SK-N-SH treated with all-trans-retinoic acid at 6 μM for 48 hours (cell line): ENCODE measurements around the gene MRRF.

Experiments used
- ATAC-seq: fragments of 200-7000 bp; cut with Tn5 transposase; 3 replicates; pipeline ENCODE4 v1.9.1; 2020; ENCODE audit warnings: mild to moderate bottlenecking, moderate library complexity
- ARNTL ChIP-seq: fragments of 450-650 bp; formaldehyde crosslinking; IDR thresholded peaks from 2 replicates; pipeline ENCODE4 v1.5.0; 2020; ENCODE audit warnings: low read depth, mild to moderate bottlenecking, moderate library complexity, borderline replicate concordance
- BACH2 ChIP-seq: fragments of 250-450 bp; sonication (Bioruptor Pico); IDR thresholded peaks from 2 replicates; pipeline ENCODE4 v1.9.0; 2021; ENCODE audit warnings: mild to moderate bottlenecking, borderline replicate concordance
- CSDC2 ChIP-seq: fragments of 250-450 bp; sonication (Bioruptor Pico); IDR thresholded peaks from 2 replicates; pipeline ENCODE4 v1.5.0; 2020; ENCODE audit warnings: mild to moderate bottlenecking, moderate library complexity
- CSRNP3 ChIP-seq: fragments of 250-450 bp; sonication (Bioruptor Pico); IDR thresholded peaks from 2 replicates; pipeline ENCODE4 v1.5.1; 2021; ENCODE audit warnings: mild to moderate bottlenecking, moderate library complexity
- ESRRG ChIP-seq: fragments of 250-450 bp; sonication (Bioruptor Pico); IDR thresholded peaks from 2 replicates; pipeline ENCODE4 v1.6.1; 2021; ENCODE audit warnings: mild to moderate bottlenecking
- GLIS3 ChIP-seq: fragments of 250-450 bp; sonication (Bioruptor Pico); IDR thresholded peaks from 2 replicates; pipeline ENCODE4 v1.5.0; 2020; ENCODE audit warnings: mild to moderate bottlenecking, moderate library complexity
- ISL1 ChIP-seq: fragments of 250-450 bp; sonication (Bioruptor Pico); IDR thresholded peaks from 2 replicates; pipeline ENCODE4 v2.1.2; 2022; ENCODE audit warnings: mild to moderate bottlenecking, moderate library complexity
- OSR1 ChIP-seq: fragments of 250-450 bp; sonication (Bioruptor Pico); IDR thresholded peaks from 2 replicates; pipeline ENCODE4 v1.8.0; 2022; ENCODE audit warnings: moderate library complexity, mild to moderate bottlenecking, inconsistent platforms
- PATZ1 ChIP-seq: fragments of 250-450 bp; sonication (Bioruptor Pico); IDR thresholded peaks from 2 replicates; pipeline ENCODE4 v1.8.0; 2020; ENCODE audit warnings: mild to moderate bottlenecking, moderate library complexity, borderline replicate concordance
- PPARA ChIP-seq: fragments of 250-450 bp; sonication (Bioruptor Pico); IDR thresholded peaks from 2 replicates; pipeline ENCODE4 v1.5.0; 2020; ENCODE audit warnings: mild to moderate bottlenecking, borderline replicate concordance
- RARB ChIP-seq: fragments of 250-450 bp; sonication (Bioruptor Pico); IDR thresholded peaks from 2 replicates; pipeline ENCODE4 v1.8.0; 2021; ENCODE audit warnings: mild to moderate bottlenecking, moderate library complexity
- SNAI2 ChIP-seq: fragments of 250-450 bp; sonication (Bioruptor Pico); IDR thresholded peaks from 2 replicates; pipeline ENCODE4 v1.5.0; 2020; ENCODE audit warnings: mild to moderate bottlenecking, moderate library complexity
- TOX ChIP-seq: fragments of 250-450 bp; sonication (Bioruptor Pico); IDR thresholded peaks from 2 replicates; pipeline ENCODE4 v1.8.0; 2021; ENCODE audit warnings: mild to moderate bottlenecking, moderate library complexity, borderline replicate concordance
- TSHZ2 ChIP-seq: fragments of 250-450 bp; sonication (Bioruptor Pico); IDR thresholded peaks from 2 replicates; pipeline ENCODE4 v1.5.0; 2020; ENCODE audit warnings: mild to moderate bottlenecking, moderate library complexity
- ZC3H10 ChIP-seq: fragments of 250-450 bp; sonication (Bioruptor Pico); IDR thresholded peaks from 2 replicates; pipeline ENCODE4 v1.5.1; 2021; ENCODE audit warnings: mild to moderate bottlenecking, moderate library complexity
- ZFP3 ChIP-seq: fragments of 250-450 bp; sonication (Bioruptor Pico); IDR thresholded peaks from 2 replicates; pipeline ENCODE4 v1.5.0; 2020; ENCODE audit warnings: mild to moderate bottlenecking, moderate library complexity
- ZNF565 ChIP-seq: fragments of 450-650 bp; formaldehyde crosslinking; conservative IDR thresholded peaks from 2 replicates; pipeline ENCODE4 v1.5.0; 2020; ENCODE audit warnings: low read depth, mild to moderate bottlenecking, moderate library complexity
- ZNF70 ChIP-seq: fragments of 450-650 bp; formaldehyde crosslinking; IDR thresholded peaks from 2 replicates; pipeline ENCODE4 v1.5.0; 2020; ENCODE audit warnings: mild to moderate bottlenecking, moderate library complexity
- ZNF8 ChIP-seq: fragments of 450-650 bp; formaldehyde crosslinking; IDR thresholded peaks from 2 replicates; pipeline ENCODE4 v1.5.0; 2020; ENCODE audit warnings: mild to moderate bottlenecking, moderate library complexity
- TF ChIP-seq, protein P1 (sequence below): fragments of 250-450 bp; sonication (Bioruptor Pico); IDR thresholded peaks from 2 replicates; pipeline ENCODE4 v1.8.0; 2021; ENCODE audit warnings: low read depth, mild to moderate bottlenecking, moderate library complexity, borderline replicate concordance
- TF ChIP-seq, protein P2 (sequence below): fragments of 250-450 bp; sonication (Bioruptor Pico); IDR thresholded peaks from 2 replicates; pipeline ENCODE4 v1.5.1; 2020; ENCODE audit warnings: low read depth, mild to moderate bottlenecking, moderate library complexity

MRRF gene

DNA sequence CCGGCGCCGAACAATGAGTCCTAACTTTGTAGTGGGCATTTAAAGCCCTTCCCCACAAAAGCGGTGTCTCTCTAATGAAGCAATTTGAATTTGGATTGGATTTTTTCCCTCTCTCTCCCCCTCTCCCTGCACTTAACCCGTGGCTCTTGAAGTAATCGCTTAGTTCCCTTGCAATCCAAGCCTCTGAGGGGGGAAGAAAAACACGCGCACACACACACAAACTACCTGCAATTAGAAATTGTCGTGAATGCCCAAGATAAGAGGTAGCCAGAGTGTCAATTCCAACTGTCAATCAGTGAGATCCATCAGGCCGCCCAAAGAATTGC, 37.1 kb upstream of the MRRF start:
- TF ChIP-seq ZNF8 (CRISPR knock-in tag) (no peak), GLIS3 (CRISPR knock-in tag) (no peak), ZNF70 (no peak)
- no peak for ATAC-seq

- peak; percentile 17; the same call in 1 of the 3 replicates for ATAC-seq
- TF ChIP-seq OSR1 (no peak), ZNF8 (CRISPR knock-in tag) (no peak), PATZ1 (no peak), TSHZ2 (no peak), ESRRG (CRISPR knock-in tag) (no peak), BACH2 (CRISPR knock-in tag) (no peak), ZNF70 (no peak), TOX (CRISPR knock-in tag) (no peak), PPARA (CRISPR knock-in tag) (no peak), RARB (CRISPR knock-in tag) (no peak), ZC3H10 (CRISPR knock-in tag) (no peak), CSDC2 (CRISPR knock-in tag) (no peak)
- TF ChIP-seq, protein P1, sequence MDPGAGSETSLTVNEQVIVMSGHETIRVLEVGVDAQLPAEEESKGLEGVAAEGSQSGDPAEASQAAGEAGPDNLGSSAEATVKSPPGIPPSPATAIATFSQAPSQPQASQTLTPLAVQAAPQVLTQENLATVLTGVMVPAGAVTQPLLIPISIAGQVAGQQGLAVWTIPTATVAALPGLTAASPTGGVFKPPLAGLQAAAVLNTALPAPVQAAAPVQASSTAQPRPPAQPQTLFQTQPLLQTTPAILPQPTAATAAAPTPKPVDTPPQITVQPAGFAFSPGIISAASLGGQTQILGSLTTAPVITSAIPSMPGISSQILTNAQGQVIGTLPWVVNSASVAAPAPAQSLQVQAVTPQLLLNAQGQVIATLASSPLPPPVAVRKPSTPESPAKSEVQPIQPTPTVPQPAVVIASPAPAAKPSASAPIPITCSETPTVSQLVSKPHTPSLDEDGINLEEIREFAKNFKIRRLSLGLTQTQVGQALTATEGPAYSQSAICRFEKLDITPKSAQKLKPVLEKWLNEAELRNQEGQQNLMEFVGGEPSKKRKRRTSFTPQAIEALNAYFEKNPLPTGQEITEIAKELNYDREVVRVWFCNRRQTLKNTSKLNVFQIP (CRISPR knock-in tag), result no peak
- TF ChIP-seq, protein P2, sequence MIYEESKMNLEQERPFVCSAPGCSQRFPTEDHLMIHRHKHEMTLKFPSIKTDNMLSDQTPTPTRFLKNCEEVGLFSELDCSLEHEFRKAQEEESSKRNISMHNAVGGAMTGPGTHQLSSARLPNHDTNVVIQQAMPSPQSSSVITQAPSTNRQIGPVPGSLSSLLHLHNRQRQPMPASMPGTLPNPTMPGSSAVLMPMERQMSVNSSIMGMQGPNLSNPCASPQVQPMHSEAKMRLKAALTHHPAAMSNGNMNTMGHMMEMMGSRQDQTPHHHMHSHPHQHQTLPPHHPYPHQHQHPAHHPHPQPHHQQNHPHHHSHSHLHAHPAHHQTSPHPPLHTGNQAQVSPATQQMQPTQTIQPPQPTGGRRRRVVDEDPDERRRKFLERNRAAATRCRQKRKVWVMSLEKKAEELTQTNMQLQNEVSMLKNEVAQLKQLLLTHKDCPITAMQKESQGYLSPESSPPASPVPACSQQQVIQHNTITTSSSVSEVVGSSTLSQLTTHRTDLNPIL (CRISPR knock-in tag), result no peak
Measured at GRCh38 chr9:122228191-122228567, 36.5 kb upstream of the MRRF start.

DNA sequence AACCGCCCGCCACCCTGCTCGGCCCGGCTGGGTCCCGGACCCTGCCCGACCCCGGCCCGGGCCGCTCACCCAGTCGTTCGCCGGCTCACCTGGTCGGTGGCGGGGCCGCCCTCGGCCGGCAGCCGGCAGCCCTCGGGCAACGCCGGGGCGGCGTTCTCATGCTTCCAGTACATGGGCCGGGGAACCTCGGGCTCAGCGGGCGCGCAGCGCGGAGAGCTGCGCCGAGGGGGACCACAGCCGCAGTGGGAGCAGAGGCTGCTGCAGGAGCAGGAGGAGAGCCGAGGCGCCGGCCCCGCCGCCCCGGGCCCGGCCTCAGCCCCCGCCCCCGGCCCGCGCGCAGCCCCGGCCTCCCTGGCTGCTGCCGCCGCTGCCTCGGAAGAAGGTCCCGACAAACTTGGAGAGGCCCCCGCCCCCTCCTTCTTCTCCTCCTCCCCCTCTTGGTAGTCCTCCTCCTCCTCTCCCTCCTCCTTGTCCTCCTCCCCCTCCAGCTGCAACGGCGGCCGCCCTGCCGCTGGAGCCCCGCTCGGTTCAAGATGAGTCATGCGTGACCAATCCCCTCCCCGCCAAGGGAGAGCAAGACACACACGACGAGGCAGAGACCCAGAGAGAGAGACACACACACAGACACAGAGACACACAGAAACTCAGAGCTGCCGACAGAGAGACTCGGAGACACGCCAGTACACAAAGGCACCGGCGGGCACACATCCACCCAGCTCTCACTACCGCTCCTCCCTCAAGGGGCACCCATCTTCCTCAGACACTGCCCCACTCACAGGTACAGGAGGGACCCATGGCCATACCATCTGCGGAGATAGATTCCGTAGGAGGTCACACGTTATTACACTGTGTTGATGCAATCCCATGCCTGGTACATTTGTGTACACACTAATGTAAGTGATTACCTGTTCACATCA, 35.9 kb upstream of the MRRF start, which contains the start of gene LHX6:
LHX6 (minus strand) TSS at position 390 of the 917 bp plus-strand sequence; CDS start at position 173, 217 bp downstream.
- ATAC-seq, result peak; percentile 12
- TF ChIP-seq OSR1, result no peak
- TF ChIP-seq ISL1 (CRISPR knock-in tag), result no peak
- no peak for TF ChIP-seq ESRRG (CRISPR knock-in tag)
- TF ChIP-seq, protein P2 (CRISPR knock-in tag), result no peak
- TF ChIP-seq TSHZ2, result no peak
- no peak for TF ChIP-seq SNAI2
- no peak for TF ChIP-seq BACH2 (CRISPR knock-in tag)
- no peak for TF ChIP-seq TOX (CRISPR knock-in tag)
- TF ChIP-seq ZNF565 (CRISPR knock-in tag), result no peak
- TF ChIP-seq PATZ1, result no peak
- no peak for TF ChIP-seq ARNTL (CRISPR knock-in tag)
- no peak for TF ChIP-seq GLIS3 (CRISPR knock-in tag)
- no peak for TF ChIP-seq CSRNP3 (CRISPR knock-in tag)
- no peak for TF ChIP-seq ZFP3 (CRISPR knock-in tag)
